ENCODE results near the gene C5AR1.
A peak's percentile ranks its signal among the peaks of the same experiment; 100 is the strongest.

Gene C5AR1

DNA sequence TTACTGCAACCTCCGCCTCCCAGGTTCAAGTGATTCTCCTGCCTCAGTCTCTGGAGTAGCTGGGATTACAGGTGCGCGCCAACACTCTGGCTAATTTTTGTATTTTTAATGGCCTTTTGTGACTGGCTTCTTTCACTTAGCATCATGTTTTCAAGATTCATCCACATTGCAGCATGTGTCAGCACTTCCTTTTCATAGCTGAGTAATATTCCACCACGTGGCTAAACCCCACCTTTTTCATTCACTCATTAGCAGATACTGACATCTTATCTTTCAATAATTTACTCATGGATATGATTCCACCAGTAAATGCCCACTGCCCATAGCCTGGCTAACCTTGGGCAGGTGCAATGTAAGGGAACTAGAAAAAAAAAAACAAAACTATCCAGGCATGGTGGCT, 6.9 kb downstream of the C5AR1 start:
- no peak overlapping the region for H3K9ac ChIP-seq (ENCODE audit: low read depth, low read length, poor library complexity)
- no peak overlapping the region for H3K4ac ChIP-seq (ENCODE audit: low read length)
- H2AK5ac ChIP-seq (ENCODE audit: low read depth, low read length), result no peak overlapping the region
- H3K14ac ChIP-seq (ENCODE audit: low read length), result no peak overlapping the region
- no peaks in the 10 kb centered on the region for H3K79me1 ChIP-seq (ENCODE audit: low read depth, low read length)
- H3K4me2 ChIP-seq (ENCODE audit: insufficient read depth, low read length, poor library complexity, severe bottlenecking), result no peak overlapping the region
- H3K9me3 ChIP-seq (replicated peaks in 1 of 2; ENCODE audit: control insufficient read depth in 2 of 2, insufficient read depth in 1 of 2, low read depth in 1 of 2, low read length in 2 of 2), result no peaks in the 10 kb centered on the region
- no peak overlapping the region for H4K91ac ChIP-seq (ENCODE audit: low read depth, low read length, poor library complexity)
- H3K4me3 ChIP-seq (ENCODE audit: low read length in 2 of 2), result no peak overlapping the region
- H4K8ac ChIP-seq (ENCODE audit: low read depth, low read length), result no peak overlapping the region
- H3K27ac ChIP-seq (replicated peaks; ENCODE audit: low read length), result no peak overlapping the region
- no peak overlapping the region for H3K23ac ChIP-seq (ENCODE audit: low read depth, low read length, poor library complexity)
- no peaks in the 10 kb centered on the region for H3K36me3 ChIP-seq (replicated peaks in 1 of 2; ENCODE audit: control insufficient read depth in 2 of 2, insufficient read depth in 2 of 2, low read length in 2 of 2)
- H3K18ac ChIP-seq (ENCODE audit: low read length), result no peak overlapping the region
- no peak overlapping the region for H2BK15ac ChIP-seq (ENCODE audit: low read length)
- DNase-seq (ENCODE audit: low spot score), result no peak
- no peak overlapping the region for H2BK120ac ChIP-seq (ENCODE audit: low read depth, low read length)
- no peaks in the 10 kb centered on the region for H3K27me3 ChIP-seq (ENCODE audit: control insufficient read depth in 3 of 3, insufficient read depth in 3 of 3, low read depth in 1 of 3, low read length in 3 of 3)
- H3K4me1 ChIP-seq (ENCODE audit: control insufficient read depth in 2 of 2, insufficient read depth in 1 of 2, low read depth in 1 of 2, low read length in 2 of 2), result no peaks in the 10 kb centered on the region
- H2BK12ac ChIP-seq (ENCODE audit: low read length), result no peak overlapping the region
- H2BK5ac ChIP-seq (ENCODE audit: low read length), result no peak overlapping the region
- H2AFZ ChIP-seq (ENCODE audit: low read length), result no peak overlapping the region
- WGBS, 2 donors (ENCODE audit: extremely low coverage in 2 of 2, insufficient read length in 2 of 2, insufficient replicate concordance in 1 of 2), result no CpG with 5 or more reads among the region's 4 CpGs

DNA sequence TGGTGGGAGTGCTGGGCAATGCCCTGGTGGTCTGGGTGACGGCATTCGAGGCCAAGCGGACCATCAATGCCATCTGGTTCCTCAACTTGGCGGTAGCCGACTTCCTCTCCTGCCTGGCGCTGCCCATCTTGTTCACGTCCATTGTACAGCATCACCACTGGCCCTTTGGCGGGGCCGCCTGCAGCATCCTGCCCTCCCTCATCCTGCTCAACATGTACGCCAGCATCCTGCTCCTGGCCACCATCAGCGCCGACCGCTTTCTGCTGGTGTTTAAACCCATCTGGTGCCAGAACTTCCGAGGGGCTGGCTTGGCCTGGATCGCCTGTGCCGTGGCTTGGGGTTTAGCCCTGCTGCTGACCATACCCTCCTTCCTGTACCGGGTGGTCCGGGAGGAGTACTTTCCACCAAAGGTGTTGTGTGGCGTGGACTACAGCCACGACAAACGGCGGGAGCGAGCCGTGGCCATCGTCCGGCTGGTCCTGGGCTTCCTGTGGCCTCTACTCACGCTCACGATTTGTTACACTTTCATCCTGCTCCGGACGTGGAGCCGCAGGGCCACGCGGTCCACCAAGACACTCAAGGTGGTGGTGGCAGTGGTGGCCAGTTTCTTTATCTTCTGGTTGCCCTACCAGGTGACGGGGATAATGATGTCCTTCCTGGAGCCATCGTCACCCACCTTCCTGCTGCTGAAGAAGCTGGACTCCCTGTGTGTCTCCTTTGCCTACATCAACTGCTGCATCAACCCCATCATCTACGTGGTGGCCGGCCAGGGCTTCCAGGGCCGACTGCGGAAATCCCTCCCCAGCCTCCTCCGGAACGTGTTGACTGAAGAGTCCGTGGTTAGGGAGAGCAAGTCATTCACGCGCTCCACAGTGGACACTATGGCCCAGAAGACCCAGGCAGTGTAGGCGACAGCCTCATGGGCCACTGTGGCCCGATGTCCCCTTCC, 10.5 kb downstream of the C5AR1 start:
- Histone ChIP-seq H3K27me3 (ENCODE audit: control insufficient read depth in 3 of 3, insufficient read depth in 3 of 3, low read depth in 1 of 3, low read length in 3 of 3) (peaks cover 0 to 8% (median 0%) of the 10 kb centered on the region in 3 experiments), H3K9me3 (replicated peaks in 1 of 2; ENCODE audit: control insufficient read depth in 2 of 2, insufficient read depth in 1 of 2, low read depth in 1 of 2, low read length in 2 of 2) (no peaks in the 10 kb centered on the region), H3K4me3 (ENCODE audit: low read length in 2 of 2) (peak overlapping the region in 1 of 2 donors; percentile 3), H3K79me1 (ENCODE audit: low read depth, low read length) (no peaks in the 10 kb centered on the region), H2AK5ac (ENCODE audit: low read depth, low read length) (no peak overlapping the region), H2BK12ac (ENCODE audit: low read length) (no peak overlapping the region), H4K91ac (ENCODE audit: low read depth, low read length, poor library complexity) (peak overlapping the region; percentile 92), H2BK5ac (ENCODE audit: low read length) (peak overlapping the region; percentile 39), H3K14ac (ENCODE audit: low read length) (peak overlapping the region; percentile 82), H3K4me1 (ENCODE audit: control insufficient read depth in 2 of 2, insufficient read depth in 1 of 2, low read depth in 1 of 2, low read length in 2 of 2) (no peaks in the 10 kb centered on the region), H3K27ac (replicated peaks; ENCODE audit: low read length) (no peak overlapping the region), H3K9ac (ENCODE audit: low read depth, low read length, poor library complexity) (peak overlapping the region; percentile 78), H4K8ac (ENCODE audit: low read depth, low read length) (peak overlapping the region; percentile 48), H2BK120ac (ENCODE audit: low read depth, low read length) (no peak overlapping the region), H3K4ac (ENCODE audit: low read length) (no peak overlapping the region), H3K23ac (ENCODE audit: low read depth, low read length, poor library complexity) (peak overlapping the region; percentile 8), H3K18ac (ENCODE audit: low read length) (peak overlapping the region; percentile 57), H2BK15ac (ENCODE audit: low read length) (peak overlapping the region; percentile 58), H3K36me3 (replicated peaks in 1 of 2; ENCODE audit: control insufficient read depth in 2 of 2, insufficient read depth in 2 of 2, low read length in 2 of 2) (no peaks in the 10 kb centered on the region), H3K4me2 (ENCODE audit: insufficient read depth, low read length, poor library complexity, severe bottlenecking) (no peak overlapping the region), H2AFZ (ENCODE audit: low read length) (no peak overlapping the region)
- WGBS, 2 donors (ENCODE audit: extremely low coverage in 2 of 2, insufficient read length in 2 of 2, insufficient replicate concordance in 1 of 2), result no CpG with 5 or more reads among the region's 46 CpGs
- no peak for DNase-seq (ENCODE audit: low spot score)

DNA sequence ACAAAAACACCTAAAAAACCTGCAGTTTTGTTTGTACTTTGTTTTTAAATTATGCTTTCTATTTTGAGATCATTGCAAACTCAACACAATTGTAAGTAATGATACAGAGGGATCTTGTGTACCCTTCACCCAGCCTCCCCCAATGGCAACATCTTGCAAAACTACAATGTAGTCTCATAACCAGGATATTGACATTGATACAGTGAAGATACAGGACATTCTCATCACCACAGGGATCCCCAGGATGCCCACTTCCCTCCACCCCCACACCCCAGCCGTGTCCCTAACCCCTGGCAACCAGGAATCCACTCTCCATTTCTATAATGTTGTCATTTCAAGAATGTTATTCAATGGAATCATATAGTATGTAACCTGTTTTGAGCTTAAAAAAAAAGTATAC, 12.0 kb downstream of the C5AR1 start:
- H3K36me3 ChIP-seq (replicated peaks in 1 of 2; ENCODE audit: control insufficient read depth in 2 of 2, insufficient read depth in 2 of 2, low read length in 2 of 2), result no peaks in the 10 kb centered on the region
- H3K4me3 ChIP-seq (ENCODE audit: low read length in 2 of 2), result no peak overlapping the region
- H2BK120ac ChIP-seq (ENCODE audit: low read depth, low read length), result no peak overlapping the region
- no CpG with 5 or more reads among the region's 1 CpG for WGBS, 2 donors (ENCODE audit: extremely low coverage in 2 of 2, insufficient read length in 2 of 2, insufficient replicate concordance in 1 of 2)
- no peak overlapping the region for H4K91ac ChIP-seq (ENCODE audit: low read depth, low read length, poor library complexity)
- no peak overlapping the region for H4K8ac ChIP-seq (ENCODE audit: low read depth, low read length)
- no peak overlapping the region for H3K9ac ChIP-seq (ENCODE audit: low read depth, low read length, poor library complexity)
- no peak overlapping the region for H2BK12ac ChIP-seq (ENCODE audit: low read length)
- H2AK5ac ChIP-seq (ENCODE audit: low read depth, low read length), result no peak overlapping the region
- no peak overlapping the region for H3K14ac ChIP-seq (ENCODE audit: low read length)
- no peak overlapping the region for H3K23ac ChIP-seq (ENCODE audit: low read depth, low read length, poor library complexity)
- H3K79me1 ChIP-seq (ENCODE audit: low read depth, low read length), result no peaks in the 10 kb centered on the region
- no peaks in the 10 kb centered on the region for H3K4me1 ChIP-seq (ENCODE audit: control insufficient read depth in 2 of 2, insufficient read depth in 1 of 2, low read depth in 1 of 2, low read length in 2 of 2)
- H3K18ac ChIP-seq (ENCODE audit: low read length), result no peak overlapping the region
- no peak overlapping the region for H3K4me2 ChIP-seq (ENCODE audit: insufficient read depth, low read length, poor library complexity, severe bottlenecking)
- no peak overlapping the region for H3K4ac ChIP-seq (ENCODE audit: low read length)
- peaks cover 0 to 10% (median 0%) of the 10 kb centered on the region in 3 experiments for H3K27me3 ChIP-seq (ENCODE audit: control insufficient read depth in 3 of 3, insufficient read depth in 3 of 3, low read depth in 1 of 3, low read length in 3 of 3)
- H2BK15ac ChIP-seq (ENCODE audit: low read length), result no peak overlapping the region
- H3K9me3 ChIP-seq (replicated peaks in 1 of 2; ENCODE audit: control insufficient read depth in 2 of 2, insufficient read depth in 1 of 2, low read depth in 1 of 2, low read length in 2 of 2), result no peaks in the 10 kb centered on the region
- no peak overlapping the region for H2BK5ac ChIP-seq (ENCODE audit: low read length)
- no peak overlapping the region for H2AFZ ChIP-seq (ENCODE audit: low read length)
- DNase-seq (ENCODE audit: low spot score), result no peak
- H3K27ac ChIP-seq (replicated peaks; ENCODE audit: low read length), result no peak overlapping the region

DNA sequence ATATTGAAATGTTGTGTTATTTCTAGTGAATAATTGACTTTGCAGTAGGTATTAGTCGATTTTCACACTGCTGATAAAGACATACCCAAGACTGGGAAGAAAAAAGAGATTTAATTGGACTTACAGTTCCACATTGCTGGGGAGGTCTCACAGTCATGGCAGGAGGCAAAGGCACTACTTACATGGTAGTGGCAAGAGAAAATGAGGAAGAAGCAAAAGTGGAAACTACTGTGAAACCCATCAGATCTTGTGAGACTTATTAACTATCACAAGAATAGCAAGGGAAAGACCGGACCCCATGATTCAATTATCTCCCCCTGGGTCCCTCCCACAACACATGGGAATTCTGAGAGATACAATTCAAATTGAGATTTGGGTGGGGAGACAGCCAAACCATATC, 12.4 kb downstream of the C5AR1 start:
- Histone ChIP-seq H3K4me3 (ENCODE audit: low read length in 2 of 2) (no peak overlapping the region), H2AK5ac (ENCODE audit: low read depth, low read length) (no peak overlapping the region), H4K91ac (ENCODE audit: low read depth, low read length, poor library complexity) (no peak overlapping the region), H3K14ac (ENCODE audit: low read length) (no peak overlapping the region), H3K23ac (ENCODE audit: low read depth, low read length, poor library complexity) (no peak overlapping the region), H3K9ac (ENCODE audit: low read depth, low read length, poor library complexity) (no peak overlapping the region), H3K4me2 (ENCODE audit: insufficient read depth, low read length, poor library complexity, severe bottlenecking) (no peak overlapping the region), H3K18ac (ENCODE audit: low read length) (no peak overlapping the region), H2BK120ac (ENCODE audit: low read depth, low read length) (no peak overlapping the region), H3K27ac (replicated peaks; ENCODE audit: low read length) (no peak overlapping the region), H2BK15ac (ENCODE audit: low read length) (no peak overlapping the region), H3K36me3 (replicated peaks in 1 of 2; ENCODE audit: control insufficient read depth in 2 of 2, insufficient read depth in 2 of 2, low read length in 2 of 2) (no peaks in the 10 kb centered on the region), H4K8ac (ENCODE audit: low read depth, low read length) (no peak overlapping the region), H3K27me3 (ENCODE audit: control insufficient read depth in 3 of 3, insufficient read depth in 3 of 3, low read depth in 1 of 3, low read length in 3 of 3) (peaks cover 0 to 10% (median 0%) of the 10 kb centered on the region in 3 experiments), H3K79me1 (ENCODE audit: low read depth, low read length) (no peaks in the 10 kb centered on the region), H3K9me3 (replicated peaks in 1 of 2; ENCODE audit: control insufficient read depth in 2 of 2, insufficient read depth in 1 of 2, low read depth in 1 of 2, low read length in 2 of 2) (no peaks in the 10 kb centered on the region), H3K4ac (ENCODE audit: low read length) (no peak overlapping the region), H2BK5ac (ENCODE audit: low read length) (no peak overlapping the region), H3K4me1 (ENCODE audit: control insufficient read depth in 2 of 2, insufficient read depth in 1 of 2, low read depth in 1 of 2, low read length in 2 of 2) (no peaks in the 10 kb centered on the region), H2AFZ (ENCODE audit: low read length) (no peak overlapping the region), H2BK12ac (ENCODE audit: low read length) (no peak overlapping the region)
- WGBS, 2 donors (ENCODE audit: extremely low coverage in 2 of 2, insufficient read length in 2 of 2, insufficient replicate concordance in 1 of 2), result 100% methylated on average over 1 of the region's 2 CpGs; no CpG with 5 or more reads in 1 of the 2 donors
- DNase-seq (ENCODE audit: low spot score), result no peak
